ENCODE results near the gene PRDX5. TPM values are rescaled to one million over a fixed set of nuclear protein-coding genes. Genes with fewer than 3 reads are reported as not detected.

PRDX5 gene
- total and polyA plus RNA-seq, 4 donors: 66.8 to 201 (median 135) TPM

GRCh38 chr11:64358907-64359711 is 41.2 kb downstream of the PRDX5 start, which contains the start of gene RPS6KA4:
Gene RPS6KA4 (plus strand): TSS chr11:64359162. CDS start chr11:64359236, 74 bp downstream.
- Histone ChIP-seq H3K9ac (ENCODE audit: low read depth in 1 of 2, low read length in 2 of 2) (peak within 1 kb of the TSS; percentile 67 to 99), H3K36me3 (ENCODE audit: control insufficient read depth in 4 of 4, insufficient read depth in 3 of 4, low read depth in 1 of 4, low read length in 3 of 4) (peaks cover 4 to 24% (median 15%) of the 10 kb centered on the region in 4 donors), H3K4me3 (ENCODE audit: low read depth in 1 of 3, low read length in 3 of 3) (peak within 1 kb of the TSS; percentile 84 to 92 (median 88)), H3K27me3 (ENCODE audit: control insufficient read depth in 4 of 4, insufficient read depth in 4 of 4, low read length in 3 of 4) (no peaks in the 10 kb centered on the region), H3K4me1 (ENCODE audit: control insufficient read depth in 4 of 4, insufficient read depth in 4 of 4, low read length in 3 of 4) (peaks cover 9 to 32% (median 21%) of the 10 kb centered on the region in 4 donors), H3K9me3 (ENCODE audit: control insufficient read depth in 4 of 4, low read length in 3 of 4) (no peaks in the 10 kb centered on the region), H3K27ac (ENCODE audit: low read depth in 1 of 2, low read length in 2 of 2) (peak within 1 kb of the TSS; percentile 69 to 79)
- WGBS: 2% methylated on average over 70 of the region's 70 CpGs
- DNase-seq (ENCODE audit: low spot score): peak; percentile 66
- TF ChIP-seq RAD21 (IDR thresholded peaks at IDR 0.05) (no peak), CTCF (IDR thresholded peaks at IDR 0.05; ENCODE audit: low read depth, low read length, missing input control) (peak; percentile 4)

- Histone ChIP-seq H3K27ac (ENCODE audit: low read depth in 1 of 2, low read length in 2 of 2) (no peak overlapping the region), H3K4me3 (ENCODE audit: low read depth in 1 of 3, low read length in 3 of 3) (peak overlapping the region; percentile 84 to 92 (median 88)), H3K9ac (ENCODE audit: low read depth in 1 of 2, low read length in 2 of 2) (peak overlapping the region in 1 of 2 donors; percentile 99), H3K27me3 (ENCODE audit: control insufficient read depth in 4 of 4, insufficient read depth in 4 of 4, low read length in 3 of 4) (no peaks in the 10 kb centered on the region), H3K36me3 (ENCODE audit: control insufficient read depth in 4 of 4, insufficient read depth in 3 of 4, low read depth in 1 of 4, low read length in 3 of 4) (peaks cover 4 to 26% (median 18%) of the 10 kb centered on the region in 4 donors), H3K9me3 (ENCODE audit: control insufficient read depth in 4 of 4, low read length in 3 of 4) (no peaks in the 10 kb centered on the region), H3K4me1 (ENCODE audit: control insufficient read depth in 4 of 4, insufficient read depth in 4 of 4, low read length in 3 of 4) (peaks cover 9 to 29% (median 19%) of the 10 kb centered on the region in 4 donors)
- WGBS: 80% methylated on average over 38 of the region's 38 CpGs
- DNase-seq (ENCODE audit: low spot score): no peak
- TF ChIP-seq FOXA2 (IDR thresholded peaks at IDR 0.05) (no peak), HNF4A (conservative IDR thresholded peaks at IDR 0.05) (no peak), YY1 (IDR thresholded peaks at IDR 0.05) (no peak), ZBTB33 (IDR thresholded peaks at IDR 0.05) (no peak), RAD21 (IDR thresholded peaks at IDR 0.05) (no peak), ATF3 (IDR thresholded peaks at IDR 0.05) (no peak)
Observed at GRCh38 chr11:64359712-64360445, 42.0 kb downstream of the PRDX5 start.

GRCh38 chr11:64360448-64360921 is 42.6 kb downstream of the PRDX5 start:
- Histone ChIP-seq H3K4me3 (ENCODE audit: low read depth in 1 of 3, low read length in 3 of 3) (no peak overlapping the region), H3K36me3 (ENCODE audit: control insufficient read depth in 4 of 4, insufficient read depth in 3 of 4, low read depth in 1 of 4, low read length in 3 of 4) (peaks cover 9 to 32% (median 21%) of the 10 kb centered on the region in 4 donors), H3K27me3 (ENCODE audit: control insufficient read depth in 4 of 4, insufficient read depth in 4 of 4, low read length in 3 of 4) (no peaks in the 10 kb centered on the region), H3K4me1 (ENCODE audit: control insufficient read depth in 4 of 4, insufficient read depth in 4 of 4, low read length in 3 of 4) (peaks cover 9 to 23% (median 17%) of the 10 kb centered on the region in 4 donors), H3K27ac (ENCODE audit: low read depth in 1 of 2, low read length in 2 of 2) (no peak overlapping the region), H3K9me3 (ENCODE audit: control insufficient read depth in 4 of 4, low read length in 3 of 4) (no peaks in the 10 kb centered on the region), H3K9ac (ENCODE audit: low read depth in 1 of 2, low read length in 2 of 2) (no peak overlapping the region)
- no peak for DNase-seq (ENCODE audit: low spot score)
- 85% methylated on average over 13 of the region's 13 CpGs for WGBS
- TF ChIP-seq MAX (IDR thresholded peaks at IDR 0.05) (no peak), NR2F2 (IDR thresholded peaks at IDR 0.05) (no peak), FOXA2 (IDR thresholded peaks at IDR 0.05) (no peak), ZBTB33 (IDR thresholded peaks at IDR 0.05) (no peak), JUND (IDR thresholded peaks at IDR 0.05) (no peak), HNF4A (conservative IDR thresholded peaks at IDR 0.05) (no peak), RAD21 (IDR thresholded peaks at IDR 0.05) (no peak), CTCF (IDR thresholded peaks at IDR 0.05; ENCODE audit: low read depth, low read length, missing input control) (no peak)
